PC-9 (cell line): ENCODE results near the gene OR10AG1.

Experiments used
- EZH2 ChIP-seq: fragments of 200-600 bp; sonication (generic); IDR thresholded peaks from 2 replicates; pipeline ENCODE4 v1.8.0; 2017; ENCODE audit warnings: antibody characterized with exemption, low read depth
- TF ChIP-seq, protein P1 (sequence below): fragments of 200-600 bp; sonication (generic); conservative IDR thresholded peaks from 2 replicates; pipeline ENCODE4 v1.6.1; 2017; ENCODE audit warnings: mixed run types, antibody characterized with exemption, mild to moderate bottlenecking, moderate library complexity

DNA sequence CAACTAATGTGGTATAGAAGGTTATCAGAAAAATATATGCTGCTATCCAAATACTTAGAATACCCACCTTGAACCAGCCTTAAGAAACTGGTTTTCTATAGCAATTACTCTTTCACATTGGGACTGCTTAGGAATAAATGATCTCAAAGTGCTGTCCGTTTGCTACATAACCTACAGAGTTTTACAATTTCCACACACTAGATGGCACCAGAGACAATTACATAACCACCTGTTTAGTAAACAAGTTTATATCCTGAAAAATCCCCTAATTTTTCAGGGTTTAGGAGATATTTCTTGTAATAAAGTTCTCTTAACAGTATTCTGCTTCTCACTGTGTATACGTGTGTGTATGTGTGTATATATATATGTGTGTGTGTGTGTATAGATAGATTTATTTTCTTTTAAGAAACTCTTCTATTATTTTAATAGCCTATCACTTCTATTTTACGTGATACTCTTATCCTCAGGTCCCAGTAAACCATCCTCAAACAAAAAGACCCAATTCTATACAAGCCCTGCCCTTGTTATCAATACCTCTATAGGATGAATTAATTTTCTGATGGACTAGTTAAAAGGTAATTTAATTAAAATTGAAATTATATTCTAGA is 26.9 kb downstream of the OR10AG1 start:
- TF ChIP-seq, protein P1, sequence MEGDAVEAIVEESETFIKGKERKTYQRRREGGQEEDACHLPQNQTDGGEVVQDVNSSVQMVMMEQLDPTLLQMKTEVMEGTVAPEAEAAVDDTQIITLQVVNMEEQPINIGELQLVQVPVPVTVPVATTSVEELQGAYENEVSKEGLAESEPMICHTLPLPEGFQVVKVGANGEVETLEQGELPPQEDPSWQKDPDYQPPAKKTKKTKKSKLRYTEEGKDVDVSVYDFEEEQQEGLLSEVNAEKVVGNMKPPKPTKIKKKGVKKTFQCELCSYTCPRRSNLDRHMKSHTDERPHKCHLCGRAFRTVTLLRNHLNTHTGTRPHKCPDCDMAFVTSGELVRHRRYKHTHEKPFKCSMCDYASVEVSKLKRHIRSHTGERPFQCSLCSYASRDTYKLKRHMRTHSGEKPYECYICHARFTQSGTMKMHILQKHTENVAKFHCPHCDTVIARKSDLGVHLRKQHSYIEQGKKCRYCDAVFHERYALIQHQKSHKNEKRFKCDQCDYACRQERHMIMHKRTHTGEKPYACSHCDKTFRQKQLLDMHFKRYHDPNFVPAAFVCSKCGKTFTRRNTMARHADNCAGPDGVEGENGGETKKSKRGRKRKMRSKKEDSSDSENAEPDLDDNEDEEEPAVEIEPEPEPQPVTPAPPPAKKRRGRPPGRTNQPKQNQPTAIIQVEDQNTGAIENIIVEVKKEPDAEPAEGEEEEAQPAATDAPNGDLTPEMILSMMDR, result peak; percentile 80
- no peak for TF ChIP-seq EZH2
